GM12873 (cell line): ENCODE results near the gene DDAH1.

Source experiments
- CTCF ChIP-seq: IDR thresholded peaks from 2 replicates; pipeline ENCODE4 v1.5.1; 2012; ENCODE audit warnings: low read depth, mild to moderate bottlenecking, moderate library complexity, low read length, control low read depth; ENCODE audit not compliant: insufficient read depth; ENCODE audit errors: missing control alignments

The DDAH1 gene

GRCh38 chr1:85325920-85326319, 139.0 kb downstream of the DDAH1 start:
- TF ChIP-seq CTCF = no peak

- TF ChIP-seq CTCF = no peak
These were observed 141.2 kb downstream of the DDAH1 start for GRCh38 chr1:85323770-85324169.

GRCh38 chr1:85322655-85323054, 142.3 kb downstream of the DDAH1 start:
- no peak for TF ChIP-seq CTCF

GRCh38 chr1:85321237-85321964, 143.6 kb downstream of the DDAH1 start:
- no peak for TF ChIP-seq CTCF

GRCh38 chr1:85320371-85321131, 144.4 kb downstream of the DDAH1 start:
- no peak for TF ChIP-seq CTCF

- TF ChIP-seq CTCF = no peak
These were observed 145.0 kb downstream of the DDAH1 start for GRCh38 chr1:85319931-85320330.

- TF ChIP-seq CTCF = no peak
These were observed 145.5 kb downstream of the DDAH1 start for GRCh38 chr1:85319491-85319890.
